Sciatic nerve (tissue), 2 donors: ENCODE measurements around the gene DEK. TPM values are rescaled to one million over a fixed set of nuclear protein-coding genes. Genes with fewer than 3 reads are reported as not detected.

Source experiments
- ATAC-seq: fragments of 200-7000 bp; cut with Tn5 transposase; one replicate; pipeline ENCODE4 v1.9.1; 2020; ENCODE audit warnings: mild to moderate bottlenecking, moderate library complexity
- DNase-seq: peaks from one replicate; pipeline ENCODE4 v3.0.0-alpha.2; 2020; ENCODE audit warnings: low spot score
- intact Hi-C: fragments of 100-400 bp; cut with DNase I; formaldehyde crosslinking; loops from one replicate; pipeline ENCODE4 v1.14.2; 2022
- total RNA-seq: library from RNA; stranded (reverse); fragmentation: NEBNext Ultra II Directional; extraction: Animal tissue kit (Norgen Biotek cat#: 25700); gene quantifications from one replicate; pipeline ENCODE4 v1.2.1, GENCODE V29; 2021
- donor health status: DM: no; HTN: no; CAD: no.
- donor health status: DM: no; HTN: no; CAD: no.

DEK gene
- total RNA-seq, 1 donor from 2014 or later, result 85.3 TPM

- no peak for DNase-seq
- intact Hi-C loops, result no loop called here
- no peak for ATAC-seq
Measured at GRCh38 chr6:18268066-18268465, 3.7 kb upstream of the DEK start.

DNA sequence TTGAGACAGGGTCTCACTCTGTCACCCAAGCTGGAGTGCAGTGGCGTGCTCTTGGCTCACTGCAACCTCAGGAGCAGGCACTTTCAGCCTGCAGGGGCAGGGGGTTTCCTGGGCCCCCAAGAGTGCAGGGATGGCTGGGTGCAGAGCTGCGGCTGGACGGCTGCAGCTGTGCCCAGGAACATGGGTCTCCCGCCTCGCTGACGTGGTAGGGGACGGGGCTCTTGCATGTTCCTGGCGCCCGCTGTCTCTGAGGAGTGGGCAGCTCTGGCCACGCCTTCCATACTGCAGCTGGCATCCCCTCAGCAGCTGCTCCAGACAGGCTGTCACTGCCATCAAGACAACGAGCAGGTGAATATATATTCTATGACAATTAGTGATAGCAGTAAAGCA, 2.2 kb upstream of the DEK start:
- intact Hi-C loops, result no loop called here
- DNase-seq (no peak), ATAC-seq (no peak)

DNA sequence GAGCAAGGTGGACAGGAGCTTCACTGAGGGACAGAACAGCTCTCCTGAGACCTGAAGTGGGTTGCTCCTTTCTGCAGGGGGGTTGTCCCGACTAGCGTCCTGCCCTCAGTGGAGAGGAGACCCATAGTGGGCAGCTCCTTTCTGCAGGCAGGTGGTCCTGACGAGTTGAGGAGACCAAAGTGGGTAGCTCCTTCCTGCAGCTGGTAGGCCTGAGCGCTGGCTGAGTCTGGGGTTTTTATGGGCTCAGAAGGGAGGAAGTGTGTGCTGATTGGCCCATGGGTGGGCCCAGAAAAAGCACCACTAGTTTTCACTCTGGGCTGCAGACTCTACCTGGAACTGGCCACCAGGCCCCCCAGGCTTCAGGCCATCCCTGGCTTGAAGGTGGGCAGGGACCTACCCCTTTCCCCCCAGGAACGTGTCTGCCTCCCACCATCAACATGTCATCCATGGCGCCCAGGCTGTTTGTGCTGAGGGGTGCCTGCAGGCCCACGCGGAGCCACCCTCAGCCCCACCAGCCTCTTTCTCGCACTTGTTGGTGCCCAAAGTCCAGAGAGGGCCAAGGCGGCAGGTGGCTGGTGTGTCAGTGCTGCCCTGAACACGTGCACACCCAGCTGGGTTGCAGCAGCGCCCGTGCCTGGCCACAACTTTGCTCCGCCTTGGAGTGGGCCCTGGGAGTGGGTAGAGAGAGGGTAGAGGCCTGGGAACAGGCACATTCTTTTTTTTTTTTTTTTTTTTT, 1.6 kb upstream of the DEK start:
- no peak for ATAC-seq
- DNase-seq, result no peak
- intact Hi-C loops, result no loop called here

- DNase-seq (no peak), ATAC-seq (peak; percentile 21)
- intact Hi-C loops, result no loop called here
Measured at GRCh38 chr6:18264923-18265377, 620 bp upstream of the DEK start.

GRCh38 chr6:18263418-18264218, 712 bp downstream of the DEK start:
- DNase-seq (peak; percentile 72), ATAC-seq (peak; percentile 20)
- intact Hi-C loops, result no loop called here

DNA sequence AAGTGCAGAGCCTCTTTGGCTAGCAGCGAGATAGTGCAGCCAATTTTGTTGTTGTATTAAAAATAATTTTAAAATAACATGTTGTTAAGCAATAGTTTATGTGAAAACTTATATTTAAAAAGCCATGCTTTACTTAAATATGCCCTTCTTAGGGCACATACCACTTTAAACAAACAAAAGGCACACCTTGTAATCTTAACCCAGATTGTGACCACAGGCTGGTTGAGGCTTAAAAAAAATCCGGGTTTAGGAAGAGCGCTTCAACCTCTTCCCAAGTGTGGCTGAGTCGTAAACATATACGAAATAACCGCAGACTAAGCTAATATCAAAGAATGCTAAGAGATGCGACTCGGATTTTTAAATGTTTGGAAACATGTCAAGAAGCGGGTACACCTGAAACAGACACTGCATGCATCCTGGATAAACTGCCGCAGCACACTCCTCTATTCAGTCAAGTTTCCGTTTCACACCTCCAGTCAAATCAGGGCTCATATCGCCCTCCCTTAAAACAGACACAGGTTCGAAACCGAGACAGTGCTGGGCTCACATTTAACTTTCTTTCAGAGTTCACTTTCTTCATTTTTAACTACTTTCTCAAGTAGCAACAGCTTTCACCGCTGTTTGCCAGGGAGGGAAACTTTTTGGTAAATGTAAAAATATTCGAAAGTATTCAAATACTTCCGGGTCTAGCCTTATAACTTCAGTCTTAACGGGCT, 1.5 kb downstream of the DEK start:
- ATAC-seq (no peak), DNase-seq (no peak)
- intact Hi-C loops, result no loop called here

- intact Hi-C loops, result no loop called here
- DNase-seq (no peak), ATAC-seq (no peak)
Measured at GRCh38 chr6:18261877-18262276, 2.5 kb downstream of the DEK start.

GRCh38 chr6:18260448-18261106, 3.8 kb downstream of the DEK start:
- intact Hi-C loops, result no loop called here
- no peak for DNase-seq
- no peak for ATAC-seq

GRCh38 chr6:18259675-18260447, 4.5 kb downstream of the DEK start:
- no peak for DNase-seq
- intact Hi-C loops, result no loop called here
- ATAC-seq, result no peak

GRCh38 chr6:18254793-18255192, 9.5 kb downstream of the DEK start:
- DNase-seq, result no peak
- no peak for ATAC-seq
- intact Hi-C loops, result no loop called here

GRCh38 chr6:18253635-18254034, 10.7 kb downstream of the DEK start:
- DNase-seq (no peak), ATAC-seq (no peak)
- intact Hi-C loops, result no loop called here

DNA sequence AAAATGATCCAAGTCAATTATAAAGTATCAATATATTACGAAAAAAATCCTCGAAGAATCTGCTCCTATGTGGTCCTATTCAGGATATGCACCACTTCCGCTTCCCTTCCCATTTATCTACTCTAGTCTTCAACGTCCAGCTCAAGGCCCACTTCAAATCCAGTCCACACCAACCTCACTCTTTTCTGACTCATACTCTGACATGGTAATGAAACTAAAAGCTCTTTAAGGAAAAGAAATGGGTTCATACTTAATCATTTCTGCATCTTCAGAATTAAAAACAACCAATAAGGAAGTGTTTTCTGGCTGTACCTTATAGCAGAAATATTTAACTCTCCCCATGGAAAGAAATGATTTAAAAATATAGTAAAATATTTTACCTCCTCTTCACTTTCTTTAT, 15.1 kb downstream of the DEK start:
- ATAC-seq, result no peak

GRCh38 chr6:18248698-18249097, 15.6 kb downstream of the DEK start:
- intact Hi-C loops, result no loop called here
- ATAC-seq (no peak), DNase-seq (no peak)

More for the DNA sequence above, 15.1 kb downstream of the DEK start:
- intact Hi-C loops, result no loop called here
- no peak for DNase-seq

GRCh38 chr6:18247002-18247401, 17.3 kb downstream of the DEK start:
- DNase-seq, result no peak

DNA sequence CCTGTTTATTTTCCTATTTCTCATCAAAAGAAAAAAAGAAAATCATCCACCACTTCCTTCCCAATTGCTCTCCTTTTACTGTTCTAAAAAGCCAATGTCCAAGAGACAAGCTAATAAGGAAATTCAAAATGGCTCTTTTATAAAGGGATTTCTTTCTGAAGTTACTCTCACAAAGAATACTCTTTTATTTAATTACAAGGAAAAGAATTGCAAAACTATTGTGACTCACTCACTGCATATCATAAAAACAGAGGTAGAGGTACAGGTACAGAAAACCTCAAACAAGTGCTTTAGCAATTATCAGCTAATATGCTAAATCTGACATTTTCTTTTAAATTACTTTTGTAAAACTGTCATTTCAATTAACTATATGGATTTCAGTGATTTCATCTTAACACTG, 18.1 kb downstream of the DEK start:
- DNase-seq (no peak), ATAC-seq (no peak)
- intact Hi-C loops, result no loop called here

More at GRCh38 chr6:18247002-18247401, 17.3 kb downstream of the DEK start:
- ATAC-seq, result no peak
- intact Hi-C loops, result no loop called here

DNA sequence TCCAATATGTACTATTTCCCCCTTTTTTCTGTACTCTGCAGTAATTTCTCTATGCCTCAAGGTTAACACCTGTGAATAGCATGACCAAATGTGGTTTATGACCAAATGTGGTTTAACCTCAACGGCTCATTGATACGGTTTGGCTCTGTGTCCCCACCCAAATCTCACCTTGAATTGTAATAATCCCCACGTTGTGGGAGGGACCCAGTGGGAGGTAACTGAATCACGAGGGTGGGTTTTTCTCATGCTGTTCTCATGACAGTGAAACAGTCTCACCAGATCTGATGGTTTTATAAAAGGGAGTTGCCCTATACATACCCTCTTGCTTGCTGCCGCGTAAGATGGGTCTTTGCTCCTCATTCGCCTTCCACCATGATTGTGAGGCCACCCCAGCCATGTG, 18.7 kb downstream of the DEK start:
- intact Hi-C loops, result no loop called here
- ATAC-seq (no peak), DNase-seq (no peak)

DNA sequence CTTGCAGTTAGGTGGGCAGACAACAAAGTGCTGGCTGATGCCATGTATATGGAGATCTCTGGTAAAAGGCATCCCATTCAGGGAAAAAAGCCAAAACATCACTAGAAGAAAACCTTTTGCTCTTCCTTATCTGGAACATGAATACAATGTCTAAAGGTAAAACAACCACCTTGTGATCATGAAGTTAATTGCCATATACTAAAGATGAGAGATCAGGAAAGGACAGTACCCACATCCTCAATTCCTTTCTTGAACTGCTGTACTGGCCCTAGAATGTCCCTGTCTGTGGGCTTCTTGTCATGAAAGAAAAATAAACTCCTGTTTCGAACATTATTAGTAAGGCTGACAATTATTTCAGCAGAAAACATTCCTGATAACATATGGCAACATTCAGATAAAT, 19.3 kb downstream of the DEK start:
- ATAC-seq, result no peak
- DNase-seq, result no peak
- intact Hi-C loops, result no loop called here

DNA sequence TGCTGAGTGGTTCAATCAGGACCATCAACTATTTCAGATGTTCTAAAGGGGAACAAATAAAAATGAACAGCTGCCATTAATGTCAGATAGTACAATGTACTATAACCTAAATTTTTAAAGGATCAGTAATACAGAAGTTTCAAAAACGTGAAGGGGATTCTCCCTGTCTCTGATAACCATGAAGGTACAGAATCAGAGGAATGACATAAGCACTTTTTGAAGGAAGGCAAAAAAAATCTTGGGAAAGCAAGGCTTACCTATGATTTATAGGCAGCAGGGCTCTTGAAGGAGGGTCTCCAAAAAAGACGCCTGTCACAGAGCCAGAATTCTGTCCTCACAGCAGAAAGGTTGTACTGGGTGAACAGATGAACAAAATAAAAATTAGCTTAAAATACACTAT, 20.1 kb downstream of the DEK start:
- intact Hi-C loops, result no loop called here
- DNase-seq, result no peak
- no peak for ATAC-seq
